Trophoblast cell (in vitro differentiated cells and primary cell): ENCODE data around the gene ZNF467.

Experiments used
- DNase-seq, 2 donors: peaks; one replicate each; pipeline ENCODE4 v3.0.0-alpha.2; 2016
- H2AFZ ChIP-seq: 2 replicates; pipeline ENCODE4 v1.6.1; 2013; ENCODE audit warnings: low read length, moderate library complexity, mild to moderate bottlenecking; ENCODE audit not compliant: insufficient read depth, poor library complexity
- H2AK5ac ChIP-seq: 2 replicates; pipeline ENCODE4 v1.6.1; 2013; ENCODE audit warnings: mild to moderate bottlenecking, low read length
- H2BK120ac ChIP-seq: 2 replicates; pipeline ENCODE4 v1.6.1; 2013; ENCODE audit warnings: low read length, mild to moderate bottlenecking, moderate library complexity; ENCODE audit not compliant: insufficient read depth, poor library complexity
- H2BK12ac ChIP-seq: 2 replicates; pipeline ENCODE4 v1.6.1; 2013; ENCODE audit warnings: mild to moderate bottlenecking, low read length, moderate library complexity
- H2BK5ac ChIP-seq: 2 replicates; pipeline ENCODE4 v1.6.1; 2013; ENCODE audit warnings: low read length, low read depth, moderate library complexity, mild to moderate bottlenecking; ENCODE audit not compliant: poor library complexity
- H3K14ac ChIP-seq: 2 replicates; pipeline ENCODE4 v1.6.1; 2013; ENCODE audit warnings: mild to moderate bottlenecking, low read length
- H3K18ac ChIP-seq: 2 replicates; pipeline ENCODE4 v1.6.1; 2013; ENCODE audit warnings: mild to moderate bottlenecking, low read length
- H3K23ac ChIP-seq: 2 replicates; pipeline ENCODE4 v1.6.1; 2013; ENCODE audit warnings: low read length
- H3K27ac ChIP-seq: 2 replicates; pipeline ENCODE4 v1.5.1; 2013; ENCODE audit warnings: low read depth, mild to moderate bottlenecking, inconsistent platforms, low read length, moderate library complexity
- H3K27me3 ChIP-seq: 2 replicates; pipeline ENCODE4 v1.6.1; 2013; ENCODE audit warnings: inconsistent platforms, mild to moderate bottlenecking, low read length, moderate library complexity; ENCODE audit not compliant: insufficient read depth
- H3K36me3 ChIP-seq, 2 experiments: 1 replicate in 1 of 2; 2 replicates in 1 of 2; pipeline ENCODE4 v1.6.1; 2013; ENCODE audit warnings: low read length in 2 of 2, mild to moderate bottlenecking in 2 of 2, moderate library complexity in 1 of 2; ENCODE audit not compliant: insufficient read depth in 2 of 2, control insufficient read depth in 1 of 2
- H3K4ac ChIP-seq: 2 replicates; pipeline ENCODE4 v1.6.1; 2013; ENCODE audit warnings: low read depth, mild to moderate bottlenecking, low read length, moderate library complexity
- H3K4me1 ChIP-seq, 2 experiments: 1 replicate in 1 of 2; 2 replicates in 1 of 2; pipeline ENCODE4 v1.6.1; 2013; ENCODE audit warnings: low read length in 2 of 2, mild to moderate bottlenecking in 2 of 2, moderate library complexity in 1 of 2; ENCODE audit not compliant: insufficient read depth in 2 of 2, control insufficient read depth in 1 of 2
- H3K4me2 ChIP-seq: 2 replicates; pipeline ENCODE4 v1.6.1; 2013; ENCODE audit warnings: inconsistent platforms, mild to moderate bottlenecking, low read length, moderate library complexity
- H3K4me3 ChIP-seq: 2 replicates; pipeline ENCODE4 v1.5.1; 2013; ENCODE audit warnings: mild to moderate bottlenecking, low read depth, low read length, inconsistent platforms
- H3K79me1 ChIP-seq: one replicate; pipeline ENCODE4 v1.6.1; 2013; ENCODE audit warnings: low read length
- H3K79me2 ChIP-seq: 2 replicates; pipeline ENCODE4 v1.6.1; 2013; ENCODE audit warnings: low read length, mild to moderate bottlenecking; ENCODE audit not compliant: control insufficient read depth, insufficient read depth, poor library complexity
- H3K9ac ChIP-seq: 2 replicates; pipeline ENCODE4 v1.6.1; 2013; ENCODE audit warnings: mild to moderate bottlenecking, low read length
- H3K9me3 ChIP-seq: 2 replicates; pipeline ENCODE4 v1.6.1; 2013; ENCODE audit warnings: low read depth, mild to moderate bottlenecking, control low read depth, inconsistent platforms, low read length; ENCODE audit not compliant: insufficient read depth
- H4K12ac ChIP-seq: 2 replicates; pipeline ENCODE4 v1.6.1; 2013; ENCODE audit warnings: low read depth, mild to moderate bottlenecking, low read length, moderate library complexity
- H4K8ac ChIP-seq: 2 replicates; pipeline ENCODE4 v1.6.1; 2013; ENCODE audit warnings: low read depth, mild to moderate bottlenecking, low read length, moderate library complexity
- H4K91ac ChIP-seq: one replicate; pipeline ENCODE4 v1.6.1; 2013; ENCODE audit warnings: low read depth, mild to moderate bottlenecking, low read length, moderate library complexity
- WGBS: extraction: QIAGEN DNeasy Blood & Tissue Kit; methylation state at CpG from one replicate; pipeline ENCODE4 v1.1.7; 2013; ENCODE audit warnings: missing lambda C conversion rate; ENCODE audit not compliant: insufficient read length, insufficient coverage; ENCODE audit errors: extremely low coverage; 5-methylcytosine and 5-hydroxymethylcytosine counted together

The ZNF467 gene

DNA sequence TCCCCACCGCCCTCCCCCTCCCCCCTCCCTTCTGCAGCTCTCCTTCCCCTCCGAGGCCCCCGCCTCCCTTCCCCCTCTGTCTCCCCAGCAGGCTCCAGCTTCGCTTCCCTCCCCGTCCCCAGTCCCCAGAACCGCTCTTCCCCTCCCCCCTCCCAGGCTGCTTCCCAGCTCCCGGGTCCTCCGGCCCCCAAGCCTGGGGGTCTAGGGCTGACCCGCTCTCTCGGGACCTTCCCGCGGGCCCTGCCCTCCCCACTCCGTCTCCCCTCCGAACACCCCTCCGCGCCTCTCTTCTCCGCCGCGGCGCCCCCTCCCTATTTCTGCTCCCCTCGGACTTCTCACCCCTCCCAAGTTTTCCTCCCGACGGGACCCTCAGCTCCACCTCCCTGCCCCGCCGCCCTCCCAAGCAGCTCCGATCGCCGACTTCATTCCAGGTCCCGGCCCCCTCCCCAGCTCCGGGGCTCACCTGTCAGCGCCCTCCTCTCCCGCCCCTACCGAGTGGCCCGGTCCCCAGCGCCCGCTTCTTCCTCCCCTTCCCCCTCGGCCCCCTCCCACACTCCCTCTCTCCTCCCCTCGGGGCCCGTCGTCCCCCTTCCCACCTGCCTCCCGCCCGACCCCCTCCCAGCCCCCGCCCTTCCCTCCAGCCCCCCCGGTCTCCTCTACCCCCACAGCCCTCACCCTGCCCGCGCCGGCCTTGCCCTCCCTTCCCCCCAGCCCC lies 990 bp downstream of the ZNF467 start:
- Histone ChIP-seq H3K79me2 (no peaks in the 10 kb centered on the region), H3K4me3 (peak overlapping the region; percentile 32), H3K9me3 (no peaks in the 10 kb centered on the region), H3K79me1 (peaks cover 8% of the 10 kb centered on the region), H2BK5ac (no peak overlapping the region), H3K4me1 (peaks cover 0 to 11% of the 10 kb centered on the region in 2 experiments), H3K23ac (no peak overlapping the region), H3K36me3 (no peaks in the 10 kb centered on the region), H4K12ac (peak overlapping the region; percentile 37), H2BK12ac (no peak overlapping the region), H3K4me2 (peak overlapping the region; percentile 85), H4K91ac (peak overlapping the region; percentile 71), H3K18ac (peak overlapping the region; percentile 63), H3K14ac (peak overlapping the region; percentile 41), H2AK5ac (no peak overlapping the region), H3K27ac (no peak overlapping the region), H3K27me3 (peaks cover 34% of the 10 kb centered on the region), H3K9ac (no peak overlapping the region), H4K8ac (no peak overlapping the region), H2AFZ (no peak overlapping the region), H3K4ac (no peak overlapping the region), H2BK120ac (peak overlapping the region; percentile 28)
- no CpG with 5 or more reads among the region's 47 CpGs for WGBS
- DNase-seq = no peak

DNA sequence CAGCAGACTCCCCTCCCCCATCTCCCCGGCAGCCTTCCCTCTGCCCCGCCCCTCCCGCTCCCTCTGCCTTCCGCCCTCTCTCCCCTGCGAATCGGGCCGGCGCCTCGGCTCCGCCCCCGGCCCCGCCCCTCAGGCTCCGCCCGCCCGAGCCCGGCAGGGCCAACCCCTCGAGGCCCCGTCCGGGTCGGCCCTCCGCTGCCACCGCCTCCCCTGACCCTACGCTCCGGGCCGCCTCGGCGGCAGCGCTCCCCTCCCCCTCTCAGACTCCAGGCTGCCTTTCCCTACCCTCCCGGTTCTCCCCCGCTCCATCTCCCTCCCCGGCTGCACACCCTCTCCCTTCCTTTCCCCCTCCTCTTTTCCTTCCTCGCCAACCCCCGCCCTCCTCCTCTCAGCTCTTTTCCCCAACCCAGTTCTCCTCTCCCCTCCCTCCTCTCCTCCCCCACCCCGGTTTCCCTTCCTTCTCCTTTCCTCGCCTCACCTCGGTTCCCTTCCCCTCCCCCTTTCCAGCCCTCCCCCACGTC lies 1.6 kb downstream of the ZNF467 start:
- Histone ChIP-seq H2BK12ac (no peak overlapping the region), H2AK5ac (no peak overlapping the region), H3K23ac (no peak overlapping the region), H2BK120ac (no peak overlapping the region), H3K4me3 (peak overlapping the region; percentile 78), H3K79me2 (no peaks in the 10 kb centered on the region), H4K91ac (peak overlapping the region; percentile 36), H3K9ac (no peak overlapping the region), H2BK5ac (no peak overlapping the region), H2AFZ (peak overlapping the region; percentile 37), H3K4ac (no peak overlapping the region), H3K14ac (peak overlapping the region; percentile 16), H3K9me3 (no peaks in the 10 kb centered on the region), H3K27me3 (peaks cover 40% of the 10 kb centered on the region), H4K8ac (peak overlapping the region; percentile 51), H3K79me1 (peaks cover 8% of the 10 kb centered on the region), H3K36me3 (no peaks in the 10 kb centered on the region), H3K27ac (no peak overlapping the region), H3K4me2 (peak overlapping the region; percentile 95), H3K4me1 (peaks cover 0 to 11% of the 10 kb centered on the region in 2 experiments), H4K12ac (no peak overlapping the region), H3K18ac (peak overlapping the region; percentile 22)
- WGBS = no CpG with 5 or more reads among the region's 37 CpGs
- peak; percentile 79 to 83 for DNase-seq

DNA sequence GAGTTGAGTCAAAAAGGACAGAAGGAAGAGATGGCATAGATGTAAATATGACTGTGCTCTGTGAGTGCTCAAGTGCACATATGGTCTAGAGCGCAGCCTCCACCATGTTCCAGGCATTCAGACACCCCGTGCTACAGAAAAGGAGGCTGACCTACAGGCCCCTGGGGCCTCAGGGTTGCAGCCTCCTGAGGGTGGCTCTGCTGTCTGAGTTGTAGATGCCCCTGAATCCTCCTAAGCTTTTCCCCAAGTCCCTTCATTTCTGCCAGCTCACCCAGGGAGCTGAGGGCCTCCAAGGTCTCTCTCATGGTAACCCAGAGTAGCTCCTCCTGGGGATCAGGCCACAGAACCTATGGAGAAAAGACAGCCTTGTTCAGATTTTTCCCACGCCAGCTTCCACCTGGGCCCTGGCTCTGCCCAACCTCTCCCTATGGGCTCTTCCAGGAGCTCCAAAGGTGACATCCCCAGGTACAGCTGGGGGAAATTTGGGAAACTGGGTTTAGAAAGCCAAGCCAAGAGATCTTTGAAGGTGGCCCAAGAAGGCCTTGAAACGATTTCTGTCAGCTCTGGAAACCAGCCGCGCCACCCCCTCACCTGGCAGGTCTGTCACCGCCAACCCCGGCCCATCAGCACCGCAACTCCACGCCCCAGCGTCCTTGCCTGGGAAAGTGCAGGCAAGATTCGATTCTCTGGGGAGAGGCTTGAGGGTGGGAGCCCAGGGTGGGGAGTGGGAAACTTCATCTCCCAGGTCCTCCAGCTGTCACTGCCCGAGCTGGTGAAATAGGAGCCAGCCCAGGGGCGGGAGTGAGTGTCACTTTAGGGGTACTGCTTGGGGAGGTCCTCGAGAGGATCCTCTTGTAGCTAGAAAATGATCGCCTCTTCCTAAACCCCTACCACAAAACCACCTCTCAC lies 2.4 kb downstream of the ZNF467 start:
- H3K14ac ChIP-seq = no peak overlapping the region
- peaks cover 6% of the 10 kb centered on the region for H3K9me3 ChIP-seq
- H3K4ac ChIP-seq = no peak overlapping the region
- no CpG with 5 or more reads among the region's 16 CpGs for WGBS
- no peak overlapping the region for H3K23ac ChIP-seq
- no peak overlapping the region for H3K9ac ChIP-seq
- no peak overlapping the region for H2AK5ac ChIP-seq
- no peak overlapping the region for H4K91ac ChIP-seq
- H4K12ac ChIP-seq = no peak overlapping the region
- H2BK5ac ChIP-seq = no peak overlapping the region
- H2AFZ ChIP-seq = no peak overlapping the region
- no peaks in the 10 kb centered on the region for H3K36me3 ChIP-seq
- no peak overlapping the region for H3K27ac ChIP-seq
- H4K8ac ChIP-seq = peak overlapping the region; percentile 41
- H3K27me3 ChIP-seq = peaks cover 48% of the 10 kb centered on the region
- H3K4me2 ChIP-seq = peak overlapping the region; percentile 76
- no peak overlapping the region for H2BK12ac ChIP-seq
- H3K4me3 ChIP-seq = peak overlapping the region; percentile 26
- no peak overlapping the region for H2BK120ac ChIP-seq
- H3K18ac ChIP-seq = no peak overlapping the region
- H3K4me1 ChIP-seq = peaks cover 0 to 11% of the 10 kb centered on the region in 2 experiments
- no peak for DNase-seq
- peaks cover 8% of the 10 kb centered on the region for H3K79me1 ChIP-seq
- no peaks in the 10 kb centered on the region for H3K79me2 ChIP-seq

DNA sequence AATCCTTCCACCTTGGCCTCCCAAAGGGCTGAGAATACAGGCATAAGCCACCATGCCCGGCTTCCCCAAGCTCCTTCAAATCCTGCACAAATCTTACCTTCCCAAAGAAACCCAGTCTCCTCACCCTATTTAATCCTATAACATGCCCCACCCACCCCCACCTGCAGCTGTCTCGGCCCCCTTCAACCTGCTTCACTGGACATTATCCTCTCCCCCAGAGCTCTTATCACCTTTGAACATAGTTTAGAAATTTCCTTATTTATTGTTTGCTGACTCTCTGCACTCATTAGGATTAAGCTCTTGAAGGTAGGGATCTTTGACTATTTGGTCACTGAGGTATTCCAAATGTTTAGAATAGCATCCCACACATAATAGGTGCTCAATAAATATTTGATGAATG lies 3.5 kb downstream of the ZNF467 start:
- no peak overlapping the region for H3K18ac ChIP-seq
- no peaks in the 10 kb centered on the region for H3K79me2 ChIP-seq

More for the DNA sequence above, 3.5 kb downstream of the ZNF467 start:
- no peak overlapping the region for H3K27ac ChIP-seq
- WGBS = no CpG with 5 or more reads among the region's 2 CpGs
- no peak overlapping the region for H2BK120ac ChIP-seq
- H4K8ac ChIP-seq = no peak overlapping the region
- no peak overlapping the region for H3K9ac ChIP-seq
- H3K4me2 ChIP-seq = no peak overlapping the region
- no peak overlapping the region for H2BK12ac ChIP-seq
- H3K36me3 ChIP-seq = no peaks in the 10 kb centered on the region
- no peak for DNase-seq
- no peak overlapping the region for H2AFZ ChIP-seq
- peaks cover 55% of the 10 kb centered on the region for H3K27me3 ChIP-seq
- H4K91ac ChIP-seq = no peak overlapping the region
- no peak overlapping the region for H3K4ac ChIP-seq
- no peak overlapping the region for H3K23ac ChIP-seq
- H3K79me1 ChIP-seq = peaks cover 8% of the 10 kb centered on the region
- H4K12ac ChIP-seq = no peak overlapping the region
- peaks cover 11% of the 10 kb centered on the region for H3K9me3 ChIP-seq
- H3K14ac ChIP-seq = no peak overlapping the region
- H2AK5ac ChIP-seq = no peak overlapping the region
- no peak overlapping the region for H3K4me3 ChIP-seq
- no peak overlapping the region for H2BK5ac ChIP-seq
- H3K4me1 ChIP-seq = peaks cover 8 to 21% of the 10 kb centered on the region in 2 experiments
